NCI-H510A (cell line): ENCODE measurements around the gene COX6A2.
"Not testable (repeated sequence)": the region's sequence is repeated elsewhere in the genome, so short reads cannot be mapped to it uniquely, and the experiment has no call there.

Source experiments
- DNase-seq: peaks from one replicate; lab custom pipeline; 2025; lab: John Stamatoyannopoulos, UW

The COX6A2 gene

DNA sequence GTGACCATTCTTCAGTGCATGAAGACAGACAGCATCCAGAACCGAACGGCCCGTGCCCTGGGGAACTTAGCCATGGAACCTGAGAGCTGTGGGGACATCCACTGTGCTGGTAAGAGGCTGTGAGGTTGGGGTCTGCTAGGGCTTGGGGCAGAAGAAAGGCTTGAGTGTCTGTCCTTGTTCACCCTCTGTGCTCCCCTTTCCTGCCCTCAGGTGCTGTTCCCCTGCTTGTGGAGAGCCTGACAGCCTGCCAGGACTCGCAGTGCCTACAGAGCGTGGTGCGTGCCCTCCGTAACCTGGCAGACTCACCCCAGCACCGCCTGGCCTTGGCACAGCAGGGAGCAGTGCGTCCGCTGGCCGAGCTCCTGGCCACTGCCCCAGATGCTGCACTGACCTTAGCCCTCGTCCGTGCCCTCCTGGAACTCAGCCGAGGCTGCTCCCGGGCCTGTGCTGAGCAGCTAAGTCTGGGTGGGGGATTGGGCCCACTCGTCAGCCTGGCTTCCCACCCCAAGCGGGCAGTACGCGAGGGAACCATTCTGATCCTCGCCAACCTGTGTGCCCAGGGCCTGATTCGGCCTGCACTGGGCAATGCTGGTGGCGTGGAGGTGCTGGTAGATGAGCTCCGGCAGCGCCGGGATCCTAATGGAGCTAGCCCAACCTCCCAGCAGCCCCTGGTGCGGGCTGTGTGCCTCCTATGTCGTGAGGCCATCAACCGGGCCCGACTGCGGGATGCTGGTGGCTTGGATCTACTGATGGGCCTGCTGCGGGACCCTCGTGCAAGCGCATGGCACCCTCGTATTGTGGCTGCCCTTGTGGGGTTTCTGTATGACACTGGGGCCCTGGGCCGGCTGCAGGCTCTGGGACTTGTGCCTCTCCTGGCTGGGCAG is 34.0 kb upstream of the COX6A2 start:
- DNase-seq, result no peak

DNA sequence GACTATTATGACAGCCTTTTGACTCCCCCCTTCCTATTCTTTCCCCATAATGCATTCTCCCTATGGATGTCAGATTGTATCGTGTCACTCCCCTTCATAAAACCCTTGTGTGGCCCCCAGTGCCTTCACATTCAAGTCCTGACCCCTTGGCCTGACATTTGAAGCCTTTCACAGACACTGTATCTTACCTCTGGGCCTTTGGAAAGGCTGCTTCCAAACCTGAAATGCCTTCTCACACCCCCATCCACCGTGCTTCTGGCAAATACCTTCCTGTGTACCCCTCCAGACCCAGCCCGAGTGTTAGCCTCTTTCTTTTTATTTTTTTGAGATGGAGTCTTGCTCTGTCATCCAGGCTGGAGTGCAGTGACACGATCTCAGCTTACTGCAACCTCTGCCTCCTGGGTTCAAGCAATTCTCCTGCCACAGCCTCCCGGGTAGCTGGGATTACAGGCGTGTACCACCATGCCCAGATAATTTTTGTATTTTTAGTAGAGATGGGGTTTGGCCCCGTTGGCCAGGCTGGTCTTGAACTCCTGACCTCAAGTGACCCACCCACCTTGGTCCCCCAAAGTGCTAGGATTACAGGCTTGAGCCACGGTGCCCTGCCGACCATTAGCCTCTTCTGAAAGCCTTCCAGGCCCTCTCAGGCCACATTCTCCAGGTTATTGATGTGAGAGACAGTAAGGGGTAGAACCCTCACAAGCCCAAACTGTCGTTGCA is 33.2 kb upstream of the COX6A2 start:
- no peak for DNase-seq

DNA sequence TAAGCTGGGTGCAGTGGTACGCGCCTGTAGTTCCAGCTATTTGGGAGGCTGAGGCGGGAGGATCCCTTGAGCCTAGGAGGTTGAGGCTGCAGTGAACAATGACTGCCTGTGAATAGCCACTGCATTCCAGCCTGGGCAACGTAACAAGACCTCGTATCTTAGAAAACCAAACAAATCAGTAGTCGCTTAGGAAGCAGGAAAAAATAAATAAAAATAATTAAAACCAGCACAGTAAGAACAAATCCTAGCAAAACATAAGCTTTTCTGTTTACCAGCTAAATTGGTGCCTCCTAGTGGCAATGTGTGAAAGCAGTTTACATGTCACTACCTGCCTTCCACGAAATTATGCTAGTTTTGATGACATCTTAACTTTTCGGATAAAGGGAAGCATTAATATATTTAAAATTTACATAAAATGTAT is 32.4 kb upstream of the COX6A2 start:
- no peak for DNase-seq

DNA sequence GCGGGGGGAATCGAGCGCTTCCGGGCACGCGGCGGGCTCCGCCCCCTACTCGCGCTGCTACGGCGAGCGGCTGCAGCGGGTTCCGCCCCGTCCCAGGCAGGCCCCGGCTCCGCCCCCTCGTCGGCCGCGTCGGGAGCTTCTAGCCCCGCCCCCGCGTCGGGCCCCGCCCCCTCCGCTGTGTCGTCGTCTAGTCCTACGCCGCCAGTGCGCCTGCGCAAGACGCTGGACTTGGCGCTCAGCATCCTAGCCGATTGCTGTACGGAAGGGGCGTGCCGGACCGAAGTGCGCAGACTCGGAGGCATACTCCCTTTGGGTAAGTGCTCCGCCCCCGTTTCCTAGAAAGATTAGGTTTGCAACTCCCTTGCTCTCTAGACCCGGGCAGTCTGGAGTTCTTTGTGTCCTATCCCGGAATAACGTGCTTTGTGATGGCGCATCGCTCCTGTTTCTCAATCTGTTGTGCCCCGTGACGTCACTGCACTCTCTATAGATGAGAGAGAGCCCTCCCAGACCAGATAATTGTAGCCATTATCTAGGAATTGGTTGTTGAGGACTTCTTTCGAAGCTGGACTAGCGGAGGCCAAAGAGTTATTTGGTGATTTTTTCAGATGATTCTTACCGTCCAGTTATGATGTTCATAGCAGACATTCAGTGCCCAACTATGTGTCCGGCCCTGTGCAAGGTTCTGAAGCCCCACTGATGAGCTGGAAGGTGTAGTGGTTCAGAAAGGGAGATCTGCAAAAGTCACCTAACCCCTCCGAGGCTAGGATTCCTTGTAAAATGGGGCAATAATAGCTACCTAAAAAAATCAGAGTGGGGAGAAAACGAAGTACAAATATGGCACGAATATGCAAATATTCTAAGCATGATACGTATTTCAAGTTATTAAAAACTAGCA is 31.8 kb upstream of the COX6A2 start:
- peak; percentile 99 for DNase-seq

DNA sequence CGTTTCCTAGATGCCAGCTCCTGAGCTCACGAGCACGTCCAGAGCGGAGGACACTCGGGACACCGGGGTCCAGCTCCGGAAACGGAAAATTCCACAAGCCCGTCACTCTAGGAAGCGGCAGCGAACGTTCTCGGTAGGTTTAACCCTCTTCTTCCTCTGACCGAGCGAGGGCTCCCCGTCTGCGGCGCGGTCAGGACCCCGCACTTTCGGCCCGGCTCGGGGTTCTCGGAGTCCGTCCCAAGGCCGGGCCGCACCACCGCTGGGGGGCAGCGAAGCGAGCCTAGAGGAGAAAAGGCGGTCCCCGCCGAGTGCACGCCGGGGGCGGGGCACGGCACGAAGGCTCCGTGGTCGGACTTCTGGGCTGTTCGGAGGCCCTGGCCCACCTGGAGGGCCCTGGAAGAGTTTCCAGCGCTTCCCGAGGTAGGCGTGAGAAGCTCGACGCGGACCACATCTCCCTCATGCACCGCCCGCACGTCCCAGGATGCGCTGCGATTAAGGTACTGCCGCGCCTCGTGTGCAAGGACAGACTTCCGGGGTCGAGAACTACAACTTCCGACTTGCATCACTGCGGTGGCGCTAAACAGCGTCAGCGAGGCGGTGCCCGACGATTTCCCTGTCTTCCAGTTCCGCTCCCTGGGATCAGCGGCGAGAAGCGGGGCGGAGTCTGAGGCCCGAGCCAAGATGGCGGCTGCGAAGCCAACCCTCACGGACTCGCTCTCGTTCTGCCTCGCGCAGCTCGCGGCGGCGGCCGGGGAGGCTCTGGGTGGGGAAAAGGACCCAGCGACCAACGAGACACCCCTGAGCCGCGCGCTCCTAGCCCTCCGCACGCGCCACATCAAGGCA is 30.9 kb upstream of the COX6A2 start, which contains the start of gene ARMC5:
Gene ARMC5 (plus strand): TSS at position 658 of the 843 bp plus-strand sequence. CDS start 24 bp downstream, at position 682.
- DNase-seq, result peak; percentile 96

DNA sequence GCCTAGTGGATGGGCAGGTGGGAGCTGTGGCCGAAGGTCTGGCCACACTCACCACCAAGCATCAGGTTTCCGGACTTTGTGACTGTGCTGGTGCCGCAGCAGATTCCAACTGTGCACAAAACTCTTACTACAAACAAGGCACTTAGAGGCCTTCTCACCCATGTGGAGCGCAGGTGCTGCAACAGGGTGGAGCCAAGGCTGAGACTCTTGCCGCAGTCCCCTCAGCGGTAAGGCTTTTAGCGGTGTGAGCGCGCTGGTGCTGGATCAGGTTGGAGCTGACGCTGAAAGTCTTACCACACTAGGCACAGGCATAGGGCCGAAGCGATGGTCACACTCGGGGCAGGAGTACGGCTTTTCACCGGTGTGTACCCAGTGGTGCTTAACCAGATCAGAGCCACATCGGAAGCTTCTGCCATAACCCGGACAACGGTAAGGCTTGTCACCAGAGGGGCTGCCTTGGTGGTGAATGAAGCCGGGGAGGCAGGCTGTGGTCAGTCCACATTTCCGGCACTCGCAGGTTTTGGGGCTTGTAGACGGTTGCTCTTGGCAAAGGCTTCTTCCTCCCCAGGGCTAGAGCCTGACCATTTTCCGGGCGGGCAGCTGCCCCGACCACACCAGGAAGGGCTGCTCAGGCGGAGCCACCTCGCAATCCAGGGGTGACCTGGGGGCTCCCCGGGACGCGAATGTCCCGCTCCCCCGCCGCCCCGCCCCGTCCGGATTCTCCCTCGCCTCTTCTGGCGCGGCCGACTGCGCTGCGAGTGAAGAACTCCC is 30.1 kb upstream of the COX6A2 start:
- DNase-seq, result peak; percentile 77

DNA sequence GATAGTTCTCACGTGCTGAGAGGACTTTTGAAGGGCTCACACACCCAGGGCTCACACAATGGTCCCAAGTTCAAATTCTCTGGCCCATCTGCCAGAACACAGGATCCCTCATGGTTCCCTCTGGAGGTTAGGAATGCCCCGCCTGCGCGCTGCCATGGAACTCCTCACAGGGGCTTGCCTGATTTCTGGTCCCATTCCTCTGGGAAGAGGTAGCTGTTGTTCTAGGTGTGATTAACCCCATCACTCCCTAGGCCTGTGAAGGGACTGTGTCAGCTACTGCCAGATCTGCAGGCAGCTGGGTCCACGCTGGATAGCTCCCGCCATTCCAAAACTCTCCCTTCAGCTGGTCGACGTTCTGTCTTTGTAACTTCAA is 28.8 kb upstream of the COX6A2 start:
- no peak for DNase-seq

DNA sequence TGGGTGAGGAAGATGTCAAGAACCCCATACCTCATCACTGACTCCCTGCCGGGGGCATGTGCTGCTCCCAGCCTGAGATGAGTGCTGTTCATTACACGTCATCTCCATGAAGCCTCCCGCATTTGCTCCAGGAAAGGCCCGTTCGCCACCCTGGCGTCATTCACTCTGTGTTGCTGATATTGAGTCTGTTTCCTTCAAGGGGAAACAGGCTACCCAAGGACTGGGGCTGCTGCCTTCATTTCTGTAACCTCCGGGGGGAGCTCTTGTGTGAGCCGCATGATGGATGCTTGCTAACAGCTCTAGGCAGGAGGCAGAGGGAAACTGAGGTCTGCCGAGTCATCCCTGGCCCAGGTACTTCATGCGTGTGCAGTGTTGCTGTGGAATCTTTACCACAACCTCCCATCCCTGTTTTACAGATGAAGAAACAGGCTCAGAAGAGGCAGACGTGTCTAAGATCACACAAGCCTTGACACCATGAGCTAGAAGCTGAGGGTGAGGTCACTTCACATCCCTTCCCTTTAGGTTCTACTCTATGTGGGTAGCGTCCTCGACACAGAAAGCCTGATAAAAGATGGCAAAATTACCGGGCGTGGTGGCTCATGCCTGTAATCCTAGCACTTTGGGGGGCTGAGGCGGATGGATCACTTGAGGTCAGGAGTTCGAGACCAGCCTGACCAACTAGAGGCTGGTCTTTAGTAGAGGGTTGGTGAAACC is 27.6 kb upstream of the COX6A2 start:
- DNase-seq, result no peak

DNA sequence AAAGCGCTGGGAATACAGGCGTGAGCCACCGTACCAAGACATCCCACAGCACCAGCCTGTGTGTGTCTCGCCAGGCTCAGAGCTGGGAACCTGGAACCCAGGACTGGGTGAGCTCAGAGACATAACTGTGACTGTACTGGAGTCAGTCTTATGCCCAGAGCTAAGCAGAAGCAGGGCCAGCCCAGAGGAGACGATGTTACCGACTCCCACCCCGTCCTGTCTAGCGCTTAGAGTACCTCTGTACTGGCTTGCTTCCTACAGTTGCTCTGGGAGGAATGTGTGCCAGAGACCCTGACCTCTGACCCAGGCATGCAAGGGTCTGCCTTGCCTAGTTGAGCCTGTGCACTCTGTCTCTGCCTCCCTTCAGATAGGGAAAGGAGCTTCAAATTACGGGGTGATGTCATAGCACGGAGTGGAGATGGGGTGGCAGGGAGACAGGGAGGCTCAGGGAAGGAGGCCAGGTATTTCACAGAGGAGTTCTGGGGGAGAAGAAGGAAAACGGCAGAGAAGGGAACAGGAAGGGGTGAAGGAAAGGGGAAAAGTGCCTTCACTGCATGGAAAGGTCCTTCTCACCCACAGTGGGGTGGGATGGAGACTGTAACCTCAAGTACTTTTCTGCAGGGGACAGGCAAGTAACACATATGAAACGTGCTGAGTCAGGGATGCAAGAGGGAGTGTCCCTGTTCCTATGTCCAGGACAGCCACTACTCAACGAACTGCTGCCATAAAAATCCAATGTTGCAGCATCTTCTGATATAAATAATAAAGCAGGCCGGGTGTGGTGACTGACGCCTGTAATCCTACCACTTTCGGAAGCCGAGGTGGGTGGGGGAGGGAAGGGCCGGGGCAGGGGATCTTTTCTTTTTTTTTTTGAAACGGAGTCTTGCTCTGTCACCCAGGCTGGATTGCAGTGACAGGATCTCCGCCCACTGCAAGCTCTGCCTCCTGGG is 25.4 kb upstream of the COX6A2 start:
- no peak for DNase-seq

DNA sequence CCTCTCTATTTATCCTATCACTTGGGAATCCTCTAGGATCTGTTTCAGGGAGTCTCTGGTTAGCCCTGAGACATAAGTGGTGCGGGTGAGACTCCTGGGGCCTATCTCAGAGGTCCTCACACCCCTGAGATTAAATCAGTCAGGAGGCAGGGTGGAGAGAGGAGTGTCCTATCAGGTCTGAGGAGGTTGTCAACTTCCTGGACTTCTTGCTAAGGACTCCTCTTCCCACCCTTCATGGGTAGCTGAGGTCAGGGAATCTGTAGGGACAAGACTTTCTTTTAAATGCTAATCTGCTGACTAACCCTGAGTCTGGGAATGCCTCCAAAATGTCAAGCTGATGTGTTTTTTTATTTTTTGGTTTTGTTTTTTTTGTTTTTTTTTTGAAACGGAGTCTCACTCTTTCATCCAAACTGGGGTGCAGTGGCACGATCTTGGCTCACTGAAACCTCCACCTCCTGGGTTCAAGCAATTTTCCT is 24.5 kb upstream of the COX6A2 start:
- DNase-seq, result no peak

DNA sequence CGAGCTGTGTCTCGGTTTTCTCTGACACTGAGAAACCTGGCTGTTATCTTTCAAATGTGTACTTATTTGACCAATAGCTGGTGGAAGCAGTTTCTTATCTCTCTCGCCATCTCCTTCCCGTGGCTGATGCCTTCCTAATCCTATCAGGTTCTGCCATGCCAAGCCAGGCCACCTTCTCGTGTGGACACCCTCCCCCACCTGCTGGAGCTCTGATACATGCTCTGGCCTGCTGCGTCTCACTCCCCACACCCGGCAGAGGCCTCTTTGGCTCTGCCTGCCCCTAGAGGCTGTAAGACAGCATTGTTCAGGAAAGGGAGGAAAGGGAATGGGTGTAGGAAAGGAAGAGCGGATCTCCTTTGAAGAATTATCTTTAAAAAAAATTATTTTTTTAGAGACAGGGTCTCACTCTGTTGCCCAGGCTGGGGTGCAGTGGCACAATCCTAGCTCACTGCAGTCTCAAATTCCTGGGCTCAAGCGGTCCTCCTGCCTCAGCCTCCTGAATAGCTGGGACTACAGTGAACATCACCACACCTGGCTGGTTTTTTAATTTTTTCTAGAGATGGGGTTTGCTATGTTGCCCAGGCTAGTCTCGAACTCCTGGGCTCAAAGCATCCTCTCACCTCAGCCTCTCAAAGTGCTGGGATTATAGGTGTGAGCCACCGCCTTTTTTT is 23.7 kb upstream of the COX6A2 start:
- peak; percentile 67 for DNase-seq

DNA sequence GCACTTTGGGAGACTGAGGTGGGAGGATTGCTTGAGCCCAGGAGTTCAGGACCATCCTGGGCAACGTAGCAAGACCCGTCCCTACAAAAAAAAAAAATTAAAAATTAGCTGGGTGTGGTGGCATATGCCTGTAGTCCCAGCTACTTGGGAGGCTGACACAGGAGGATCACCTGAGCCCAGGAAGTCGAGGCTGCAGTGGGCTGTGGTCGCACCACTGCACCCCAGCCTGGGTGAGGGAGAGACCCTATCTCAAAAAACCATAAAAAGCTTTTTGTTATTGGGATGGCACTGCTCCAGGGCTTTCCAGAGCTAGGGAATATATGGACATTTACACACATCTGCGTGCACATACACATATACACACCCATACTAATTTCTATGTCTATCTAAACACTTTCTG is 23.0 kb upstream of the COX6A2 start:
- no peak for DNase-seq

DNA sequence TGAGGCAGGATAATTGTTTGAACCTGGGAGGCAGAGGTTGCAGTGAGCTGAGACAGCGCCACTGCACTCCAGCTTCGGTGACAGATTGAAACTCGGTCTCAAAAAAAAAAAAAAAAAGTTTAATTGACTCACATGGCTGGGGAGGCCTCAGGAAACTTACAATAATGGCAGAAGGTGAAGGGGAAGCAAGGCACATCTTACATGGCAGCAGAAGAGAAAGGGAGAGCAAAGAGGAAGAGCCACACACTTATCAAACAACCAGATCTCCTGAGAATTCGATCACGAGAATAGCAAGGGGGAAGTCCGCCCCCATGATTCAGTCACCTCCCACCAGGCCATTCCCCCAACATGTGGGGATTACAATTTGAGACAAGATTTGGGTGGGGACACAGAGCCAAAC is 17.8 kb upstream of the COX6A2 start:
- DNase-seq, result not testable (repeated sequence)

DNA sequence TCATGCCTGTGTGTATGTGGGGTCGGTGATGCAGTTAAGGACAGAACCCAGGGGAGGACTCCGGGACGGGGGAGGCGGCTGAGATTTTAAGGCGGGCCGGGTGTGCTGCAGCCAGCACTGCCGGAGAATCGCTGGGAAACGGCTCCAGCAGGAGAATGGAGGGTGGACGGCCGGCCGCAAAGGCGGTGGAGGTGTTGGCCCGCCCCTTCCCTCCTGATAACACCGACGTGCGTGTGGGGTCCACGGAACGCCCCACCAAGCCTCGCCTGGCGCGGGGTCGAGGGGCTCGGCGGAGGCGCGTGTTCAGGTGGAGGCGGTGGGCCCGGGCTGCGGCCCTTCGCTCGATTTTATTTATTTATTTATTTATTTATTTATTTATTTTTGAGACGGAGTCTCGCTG is 13.8 kb upstream of the COX6A2 start:
- DNase-seq, result no peak

DNA sequence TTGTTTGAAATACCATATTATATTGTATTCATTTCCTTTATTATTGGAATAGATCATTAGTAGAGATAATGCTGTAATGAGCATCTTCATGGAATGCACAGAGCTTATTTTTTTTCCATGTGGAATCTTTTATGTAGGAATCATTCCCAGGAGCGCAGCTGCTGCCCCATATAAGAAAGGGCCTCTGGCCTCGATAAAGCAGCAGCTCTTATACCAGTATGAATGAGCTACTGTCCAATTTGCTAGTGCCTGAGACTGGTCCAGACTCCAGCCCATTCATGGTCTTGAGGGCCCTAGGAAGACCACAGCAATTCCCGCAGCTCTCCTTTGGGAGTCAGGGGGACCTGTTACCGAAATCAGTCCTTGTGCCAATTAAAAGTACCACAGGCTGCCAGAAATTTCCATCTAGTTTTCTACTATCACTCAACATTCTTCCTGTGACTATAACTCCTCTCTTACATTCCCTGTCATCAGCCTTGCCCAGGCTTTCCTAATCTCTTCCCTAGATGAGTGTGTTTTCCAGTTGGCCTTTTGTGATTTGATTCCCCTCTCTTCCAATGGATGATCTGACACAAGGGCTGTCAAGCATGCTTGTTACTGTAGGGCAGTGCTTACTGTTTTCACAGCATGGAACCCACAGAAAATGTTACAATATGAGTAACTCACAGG is 12.5 kb upstream of the COX6A2 start:
- no peak for DNase-seq

DNA sequence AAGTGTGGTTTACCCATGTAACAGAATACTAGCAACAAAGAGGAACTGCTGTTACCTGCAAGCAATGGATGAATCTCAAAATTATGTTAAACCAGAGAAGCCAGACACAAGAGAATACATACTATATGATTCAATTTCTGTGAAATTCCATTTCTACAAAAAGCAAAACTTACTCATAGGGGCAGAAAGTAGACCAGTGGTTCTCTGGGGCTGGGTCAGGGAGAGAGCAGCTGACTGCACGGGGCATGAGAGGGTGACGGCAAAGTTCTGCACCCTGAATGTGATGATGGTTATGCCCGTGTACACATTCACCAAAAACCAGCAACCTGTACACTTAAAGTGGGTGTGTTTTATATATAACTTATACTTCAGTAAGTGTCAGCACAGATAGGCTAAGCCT is 11.4 kb upstream of the COX6A2 start:
- no peak for DNase-seq

DNA sequence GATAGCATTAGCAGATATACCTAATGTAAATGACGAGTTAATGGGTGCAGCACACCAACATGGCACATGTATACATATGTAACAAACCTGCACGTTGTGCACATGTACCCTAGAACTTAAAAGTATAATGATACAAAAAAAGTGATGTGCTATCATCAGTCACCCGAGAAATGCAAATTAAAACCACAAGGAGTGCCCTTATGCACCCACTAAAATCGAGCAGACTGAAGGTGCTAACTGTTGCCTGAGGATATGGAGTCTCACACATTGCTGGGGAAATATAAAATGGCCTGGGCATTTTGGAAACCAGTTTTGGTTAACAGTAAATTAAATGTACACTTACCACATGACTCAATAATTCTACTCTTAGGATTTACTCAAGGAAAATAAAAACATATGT is 10.9 kb upstream of the COX6A2 start:
- DNase-seq, result not testable (repeated sequence)
